T-helper 1 cell (primary cell): ENCODE measurements around the gene HDAC3.
A peak's percentile ranks its signal among the peaks of the same experiment; 100 is the strongest.
"Not testable (repeated sequence)": the region's sequence is repeated elsewhere in the genome, so short reads cannot be mapped to it uniquely, and the experiment has no call there.

Experiments used
- DNase-seq, 5 donors: peaks; one replicate each; pipeline ENCODE4 v3.0.0-alpha.2; 2012 to 2020

HDAC3 gene

DNA sequence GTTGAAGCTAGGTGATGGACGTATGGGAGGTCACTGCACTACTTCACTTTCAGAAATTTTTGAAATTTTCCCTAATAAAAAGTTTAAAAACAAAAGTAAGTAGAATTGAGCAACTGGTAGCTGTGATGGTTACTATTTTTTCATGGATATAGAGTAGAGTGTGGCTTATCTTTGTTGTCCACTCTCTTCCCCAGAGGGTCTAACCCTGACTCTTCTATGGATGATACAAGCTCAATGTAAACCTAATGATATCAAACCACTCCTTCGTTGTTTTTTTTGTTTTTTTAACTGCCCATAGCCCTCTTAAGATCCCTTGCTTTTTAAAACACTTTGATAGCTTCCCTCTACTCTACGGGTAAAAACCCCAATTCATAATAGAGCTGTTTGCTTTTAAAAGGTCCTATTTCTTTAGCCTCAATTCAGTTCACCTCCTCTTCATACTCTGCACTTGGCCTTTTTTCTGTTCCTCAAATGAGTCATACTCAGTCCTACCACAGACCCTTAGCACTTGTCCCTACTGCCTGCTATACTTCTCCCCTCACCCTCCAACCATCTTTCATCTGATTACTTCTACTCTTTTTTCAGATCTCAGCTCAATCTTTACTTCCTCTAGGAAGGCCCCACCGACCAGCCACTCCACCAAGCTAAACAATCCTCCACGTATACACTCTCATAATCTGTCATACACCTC is 2.6 kb downstream of the HDAC3 start:
- peak in 1 of 5 donors; percentile 33 for DNase-seq

DNA sequence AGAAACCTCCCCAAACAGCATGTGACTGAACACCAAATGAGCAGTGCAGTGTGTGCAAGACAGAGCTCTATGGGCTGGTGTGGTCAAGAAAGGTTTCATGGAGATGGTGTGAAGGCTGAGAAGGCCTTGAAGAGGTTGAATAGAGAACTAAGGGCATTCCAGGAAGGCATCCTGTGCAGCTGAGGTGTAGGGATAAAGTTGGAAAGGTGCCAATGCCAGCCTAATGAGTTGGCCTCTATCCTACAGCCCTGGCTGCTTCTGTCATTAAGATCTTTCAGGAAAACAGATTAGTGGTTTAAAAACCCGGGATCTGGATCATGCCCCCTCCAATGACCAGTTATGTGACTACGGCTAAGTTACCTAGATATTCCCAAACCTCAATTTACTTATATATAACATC is 4.0 kb downstream of the HDAC3 start:
- DNase-seq, result no peak

- no peak for DNase-seq
These were observed 6.0 kb downstream of the HDAC3 start for GRCh38 chr5:141630570-141631140.

DNA sequence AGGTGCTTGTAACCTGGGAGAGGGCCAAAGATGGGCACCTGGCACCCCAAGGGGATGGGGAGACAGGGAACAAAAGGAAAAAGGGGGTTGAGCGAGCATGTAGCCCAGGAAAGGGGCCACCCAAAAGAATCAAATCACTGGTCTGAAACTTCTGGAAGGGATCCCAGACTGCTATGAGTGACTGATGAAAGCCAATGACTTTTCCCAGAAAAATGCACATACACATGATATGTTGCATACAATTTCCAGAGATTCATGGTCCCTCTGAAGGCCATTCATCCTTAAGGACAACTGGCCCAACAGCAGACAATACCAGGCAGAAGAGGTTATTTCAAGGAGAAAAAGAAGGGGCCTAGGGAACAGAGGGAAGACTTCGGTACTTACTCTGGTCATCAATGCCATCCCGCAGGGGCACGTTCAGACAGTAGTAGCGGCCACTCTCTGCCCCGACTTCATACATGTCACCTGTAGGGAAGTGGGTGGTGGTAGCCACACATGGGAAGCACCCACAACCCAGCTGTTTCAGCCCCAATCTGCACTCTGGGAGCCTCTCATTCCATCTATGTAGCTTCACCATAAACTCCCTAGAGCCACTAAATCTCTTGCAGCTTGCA is 8.4 kb downstream of the HDAC3 start:
- no peak for DNase-seq

DNA sequence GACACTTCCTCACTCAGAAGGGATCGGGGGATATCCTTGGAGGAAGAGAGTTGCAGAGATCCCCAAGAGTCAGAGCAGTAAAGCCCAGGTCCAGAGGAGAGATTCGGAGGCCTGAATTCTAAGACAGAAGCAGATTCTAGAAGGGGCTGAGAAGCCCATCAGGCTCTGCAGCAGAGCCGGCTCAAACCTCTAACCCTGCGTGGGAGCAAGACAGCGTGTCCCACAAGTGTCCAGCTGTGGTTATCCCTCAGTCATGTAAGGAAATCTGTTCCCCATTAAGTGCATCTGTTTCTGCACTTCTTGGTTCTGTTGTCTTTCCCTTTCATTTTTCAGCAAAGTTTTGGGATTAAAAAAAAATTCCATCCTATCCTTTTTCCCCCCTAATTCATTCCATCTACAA is 13.0 kb downstream of the HDAC3 start:
- no peak for DNase-seq

GRCh38 chr5:141623186-141623585 is 13.5 kb downstream of the HDAC3 start:
- DNase-seq, result peak in 1 of 5 donors; percentile 67

GRCh38 chr5:141618804-141619554 is 17.7 kb downstream of the HDAC3 start, which contains the start of gene DIAPH1:
DIAPH1 (minus strand) TSS chr5:141619000; CDS start chr5:141618914, 86 bp downstream.
- peak; percentile 96 to 98 (median 98) for DNase-seq

GRCh38 chr5:141618030-141618803 is 18.4 kb downstream of the HDAC3 start:
- peak; percentile 18 to 58 (median 41) for DNase-seq

DNA sequence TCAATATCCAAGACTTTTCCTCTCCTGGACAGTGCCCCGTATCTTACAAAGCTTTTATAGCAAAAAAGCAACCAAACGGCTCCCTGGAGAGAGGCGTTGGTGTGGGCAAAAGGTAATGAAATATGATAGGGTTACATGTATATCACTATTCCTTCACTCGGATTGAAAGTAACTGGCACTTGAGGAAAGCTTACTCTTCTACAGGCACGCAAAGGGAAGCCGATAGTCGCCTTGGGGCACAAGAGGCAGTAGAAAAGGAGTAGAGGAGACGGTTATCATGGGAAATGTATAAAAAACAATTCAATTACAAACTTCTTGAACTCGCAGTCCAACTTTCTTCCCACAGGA is 19.0 kb downstream of the HDAC3 start:
- no peak for DNase-seq

DNA sequence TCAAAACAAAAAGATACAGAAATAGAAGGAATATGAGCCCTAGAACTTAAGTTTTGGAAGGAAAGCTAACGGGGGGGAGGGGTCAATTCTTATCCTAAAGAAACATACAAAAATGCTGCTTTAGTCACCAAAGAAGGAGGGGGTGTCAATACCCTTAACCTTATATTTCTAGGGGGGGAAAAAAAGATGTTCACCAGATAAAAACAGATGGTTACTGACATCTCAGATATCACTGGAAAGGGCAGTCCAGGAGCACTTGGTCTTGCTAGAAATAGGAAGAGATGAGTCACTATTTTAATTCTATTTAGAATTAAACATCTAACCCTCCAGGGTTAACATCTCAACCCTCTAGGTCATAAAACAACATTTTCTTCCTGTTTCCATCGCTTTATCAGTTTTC is 19.5 kb downstream of the HDAC3 start:
- DNase-seq, result no peak

DNA sequence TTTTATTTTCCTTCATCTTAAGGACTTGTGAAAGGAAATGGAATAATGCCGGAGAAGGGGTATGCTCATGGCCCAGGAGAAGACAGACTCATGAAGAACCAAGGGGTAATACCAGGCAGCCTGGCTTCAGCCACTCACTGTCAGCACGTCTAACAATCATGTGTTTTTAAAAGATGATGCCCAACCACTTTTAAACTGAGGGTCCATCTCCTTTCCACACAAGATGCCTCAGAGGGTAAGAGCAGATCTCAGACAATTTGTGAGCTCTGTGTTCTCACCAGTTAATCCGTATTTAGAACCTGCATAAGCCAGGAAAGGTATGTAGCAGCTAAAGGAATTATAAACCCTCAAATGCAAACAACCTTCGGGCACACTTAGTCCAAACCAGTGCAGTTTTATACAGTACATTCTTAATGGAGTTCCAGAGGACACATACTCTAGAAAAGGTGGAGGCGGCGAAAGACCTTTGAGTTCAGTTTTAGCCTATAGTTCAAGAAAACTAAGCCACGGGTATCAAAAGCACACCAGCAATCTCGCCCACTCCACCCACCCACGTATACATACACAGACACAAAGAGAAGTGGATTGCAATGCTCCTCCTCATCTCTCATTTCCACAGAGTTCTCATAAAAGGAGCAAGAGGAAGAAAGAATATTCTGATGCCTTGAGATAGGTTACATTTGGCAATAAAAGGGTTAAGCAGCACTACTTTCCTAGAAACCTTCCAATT is 20.5 kb downstream of the HDAC3 start:
- DNase-seq, result no peak

- no peak for DNase-seq
These were observed 23.3 kb downstream of the HDAC3 start for GRCh38 chr5:141613344-141613743.

GRCh38 chr5:141611289-141611688 is 25.4 kb downstream of the HDAC3 start:
- no peak for DNase-seq

DNA sequence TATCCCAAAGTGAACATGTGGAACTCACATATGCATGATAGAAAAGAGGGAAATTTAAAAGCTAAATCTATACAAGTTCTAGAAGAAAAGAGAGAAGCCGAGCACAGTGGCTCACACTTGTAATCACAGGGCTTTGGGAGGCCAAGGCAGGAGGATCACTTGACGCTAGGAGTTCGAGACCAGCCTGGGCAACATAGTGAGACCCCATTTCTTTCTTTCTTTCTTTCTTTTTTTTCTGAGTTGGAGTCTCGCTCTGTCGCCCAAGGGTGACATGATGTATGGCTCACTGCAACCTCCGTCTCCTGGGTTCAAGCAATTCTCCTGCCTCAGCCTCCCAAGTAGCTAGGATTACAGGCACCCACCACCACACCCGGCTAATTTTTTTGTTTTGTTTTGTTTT is 26.7 kb downstream of the HDAC3 start:
- not testable (repeated sequence) for DNase-seq

DNA sequence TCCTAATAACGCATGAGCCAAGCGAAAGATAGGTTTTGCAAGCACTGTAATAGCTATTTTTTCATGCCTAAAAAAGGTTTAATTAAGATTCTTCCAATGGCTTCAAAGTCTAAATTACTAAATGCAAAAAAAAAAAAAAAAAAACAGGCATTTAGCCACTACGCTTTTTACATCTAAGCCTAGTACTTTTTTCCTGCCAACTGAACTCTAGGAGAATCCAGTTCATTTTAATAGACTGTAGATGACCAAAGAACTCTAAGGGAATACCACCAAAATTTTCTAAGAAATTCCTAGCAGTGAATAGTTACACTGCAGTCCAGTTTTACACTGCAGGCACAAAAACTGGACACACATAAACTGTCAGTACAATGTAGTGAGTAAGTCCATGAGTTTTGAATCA is 27.6 kb downstream of the HDAC3 start:
- no peak for DNase-seq

GRCh38 chr5:141608557-141608956 is 28.1 kb downstream of the HDAC3 start:
- no peak for DNase-seq

- no peak for DNase-seq
These were observed 28.6 kb downstream of the HDAC3 start for GRCh38 chr5:141608046-141608445.

DNA sequence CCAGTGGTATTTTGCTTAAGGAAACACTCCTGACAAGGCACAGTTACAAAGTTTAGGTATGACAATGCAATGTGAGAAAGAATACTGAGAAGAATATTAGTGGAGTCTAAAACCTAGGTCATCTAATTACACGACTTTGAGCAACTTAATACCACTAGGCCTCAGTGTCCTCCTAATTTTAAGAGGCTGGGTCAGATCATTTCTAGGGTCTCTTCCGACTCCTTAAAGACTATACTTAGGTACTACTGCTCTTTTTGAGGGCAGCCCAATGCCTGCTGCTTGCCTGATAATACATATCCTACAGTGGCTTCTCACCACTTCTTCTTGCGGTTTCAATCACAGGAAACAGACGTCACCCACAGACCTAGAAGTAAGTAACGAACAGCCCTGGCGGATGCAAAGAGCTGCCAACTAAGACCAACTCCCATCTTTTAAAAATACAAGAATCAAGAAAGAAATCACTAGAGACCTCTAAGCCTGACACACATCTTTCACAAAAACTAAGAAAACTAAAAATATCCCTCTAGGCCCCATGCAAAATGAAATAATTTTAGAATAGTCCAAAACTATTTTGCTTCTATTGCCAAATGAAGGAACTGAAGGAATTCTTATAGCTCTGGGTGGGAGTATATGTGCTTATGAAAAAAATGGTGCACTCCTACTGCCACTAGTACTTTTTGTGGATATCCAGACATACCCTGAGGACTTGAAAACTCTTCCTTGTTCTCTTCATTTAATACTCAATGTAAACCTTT is 30.9 kb downstream of the HDAC3 start:
- DNase-seq, result peak; percentile 27 to 95 (median 65)

- DNase-seq, result peak in 1 of 5 donors; percentile 39
These were observed 32.5 kb downstream of the HDAC3 start for GRCh38 chr5:141603923-141604717.

DNA sequence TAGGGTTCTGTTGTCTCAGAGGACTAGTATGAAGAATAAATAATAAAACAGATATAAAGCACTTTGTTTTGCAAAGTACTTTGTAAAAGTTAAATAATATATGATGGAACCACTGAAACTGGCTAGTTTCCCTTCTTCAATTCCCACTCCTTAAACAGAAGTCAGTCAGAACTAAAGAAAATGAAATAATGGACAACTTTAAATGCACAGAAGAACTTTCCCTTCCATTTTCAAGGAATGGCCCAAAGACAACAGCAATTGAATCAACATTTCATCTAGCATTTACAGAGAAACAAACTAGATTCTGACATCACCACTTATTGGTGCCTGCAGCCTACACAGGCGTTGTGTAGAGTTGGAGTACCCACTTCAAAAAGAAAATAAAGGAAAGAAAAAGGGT is 34.0 kb downstream of the HDAC3 start:
- no peak for DNase-seq
